ENCODE measurements around the gene APOL1.
"Not testable (repeated sequence)": the region's sequence is repeated elsewhere in the genome, so short reads cannot be mapped to it uniquely, and the experiment has no call there.

APOL1 gene

GRCh38 chr22:36243986-36244385, 8.9 kb upstream of the APOL1 start:
- Histone ChIP-seq H3K4me1 (ENCODE audit: insufficient read depth, low read length) (peaks cover 5% of the 10 kb centered on the region), H3K27me3 (ENCODE audit: insufficient read depth, low read length) (no peaks in the 10 kb centered on the region), H2AFZ (ENCODE audit: low read depth, low read length) (no peak overlapping the region), H3K9me3 (ENCODE audit: low read length) (peaks cover 2% of the 10 kb centered on the region), H3K4me3 (ENCODE audit: low read length) (no peak overlapping the region), H3K36me3 (ENCODE audit: insufficient read depth, low read length) (no peaks in the 10 kb centered on the region)

GRCh38 chr22:36244522-36245391, 8.2 kb upstream of the APOL1 start:
- peaks cover 2% of the 10 kb centered on the region for H3K9me3 ChIP-seq (ENCODE audit: low read length)
- no peaks in the 10 kb centered on the region for H3K27me3 ChIP-seq (ENCODE audit: insufficient read depth, low read length)
- no peak overlapping the region for H2AFZ ChIP-seq (ENCODE audit: low read depth, low read length)
- H3K36me3 ChIP-seq (ENCODE audit: insufficient read depth, low read length) = no peaks in the 10 kb centered on the region
- H3K4me1 ChIP-seq (ENCODE audit: insufficient read depth, low read length) = peaks cover 2% of the 10 kb centered on the region
- H3K4me3 ChIP-seq (ENCODE audit: low read length) = no peak overlapping the region

- no peaks in the 10 kb centered on the region for H3K36me3 ChIP-seq (ENCODE audit: insufficient read depth, low read length)
- peaks cover 2% of the 10 kb centered on the region for H3K9me3 ChIP-seq (ENCODE audit: low read length)
- H3K27me3 ChIP-seq (ENCODE audit: insufficient read depth, low read length) = no peaks in the 10 kb centered on the region
- H2AFZ ChIP-seq (ENCODE audit: low read depth, low read length) = no peak overlapping the region
- H3K4me1 ChIP-seq (ENCODE audit: insufficient read depth, low read length) = peaks cover 2% of the 10 kb centered on the region
- no peak overlapping the region for H3K4me3 ChIP-seq (ENCODE audit: low read length)
Measured at GRCh38 chr22:36245805-36246356, 7.1 kb upstream of the APOL1 start.

GRCh38 chr22:36246718-36247117, 6.2 kb upstream of the APOL1 start:
- Histone ChIP-seq H3K4me1 (ENCODE audit: insufficient read depth, low read length) (peaks cover 2% of the 10 kb centered on the region), H2AFZ (ENCODE audit: low read depth, low read length) (no peak overlapping the region), H3K27me3 (ENCODE audit: insufficient read depth, low read length) (no peaks in the 10 kb centered on the region), H3K9me3 (ENCODE audit: low read length) (peaks cover 2% of the 10 kb centered on the region), H3K36me3 (ENCODE audit: insufficient read depth, low read length) (no peaks in the 10 kb centered on the region), H3K4me3 (ENCODE audit: low read length) (no peak overlapping the region)

- Histone ChIP-seq H3K27me3 (ENCODE audit: insufficient read depth, low read length) (no peaks in the 10 kb centered on the region), H3K4me1 (ENCODE audit: insufficient read depth, low read length) (peaks cover 2% of the 10 kb centered on the region)
Measured at GRCh38 chr22:36247955-36248354, 5.0 kb upstream of the APOL1 start.

GRCh38 chr22:36249160-36249559, 3.8 kb upstream of the APOL1 start:
- no peak overlapping the region for H2AFZ ChIP-seq (ENCODE audit: low read depth, low read length)
- peaks cover 2% of the 10 kb centered on the region for H3K9me3 ChIP-seq (ENCODE audit: low read length)
- H3K4me1 ChIP-seq (ENCODE audit: insufficient read depth, low read length) = peaks cover 2% of the 10 kb centered on the region

More at GRCh38 chr22:36247955-36248354, 5.0 kb upstream of the APOL1 start:
- Histone ChIP-seq H2AFZ (ENCODE audit: low read depth, low read length) (no peak overlapping the region), H3K4me3 (ENCODE audit: low read length) (no peak overlapping the region), H3K36me3 (ENCODE audit: insufficient read depth, low read length) (no peaks in the 10 kb centered on the region), H3K9me3 (ENCODE audit: low read length) (peaks cover 2% of the 10 kb centered on the region)

GRCh38 chr22:36250292-36250960, 2.5 kb upstream of the APOL1 start:
- H3K27me3 ChIP-seq (ENCODE audit: insufficient read depth, low read length); H3K4me3 ChIP-seq (ENCODE audit: low read length): not testable (repeated sequence)

More at GRCh38 chr22:36249160-36249559, 3.8 kb upstream of the APOL1 start:
- H3K4me3 ChIP-seq (ENCODE audit: low read length) = no peak overlapping the region
- H3K27me3 ChIP-seq (ENCODE audit: insufficient read depth, low read length) = no peaks in the 10 kb centered on the region
- no peaks in the 10 kb centered on the region for H3K36me3 ChIP-seq (ENCODE audit: insufficient read depth, low read length)

GRCh38 chr22:36251979-36252608, 839 bp upstream of the APOL1 start:
- H2AFZ ChIP-seq (ENCODE audit: low read depth, low read length); H3K9me3 ChIP-seq (ENCODE audit: low read length); H3K36me3 ChIP-seq (ENCODE audit: insufficient read depth, low read length); H3K4me1 ChIP-seq (ENCODE audit: insufficient read depth, low read length); H3K27me3 ChIP-seq (ENCODE audit: insufficient read depth, low read length); H3K4me3 ChIP-seq (ENCODE audit: low read length): not testable (repeated sequence)

More at GRCh38 chr22:36250292-36250960, 2.5 kb upstream of the APOL1 start:
- H3K9me3 ChIP-seq (ENCODE audit: low read length); H2AFZ ChIP-seq (ENCODE audit: low read depth, low read length); H3K4me1 ChIP-seq (ENCODE audit: insufficient read depth, low read length); H3K36me3 ChIP-seq (ENCODE audit: insufficient read depth, low read length): not testable (repeated sequence)

GRCh38 chr22:36253523-36254490, 874 bp downstream of the APOL1 start:
- H3K4me1 ChIP-seq (ENCODE audit: insufficient read depth, low read length) = peaks cover 9% of the 10 kb centered on the region
- no peak overlapping the region for H2AFZ ChIP-seq (ENCODE audit: low read depth, low read length)
- H3K9me3 ChIP-seq (ENCODE audit: low read length) = no peaks in the 10 kb centered on the region
- no peak overlapping the region for H3K4me3 ChIP-seq (ENCODE audit: low read length)
- H3K36me3 ChIP-seq (ENCODE audit: insufficient read depth, low read length) = no peaks in the 10 kb centered on the region
- no peaks in the 10 kb centered on the region for H3K27me3 ChIP-seq (ENCODE audit: insufficient read depth, low read length)

GRCh38 chr22:36255572-36255971, 2.6 kb downstream of the APOL1 start:
- H3K27me3 ChIP-seq (ENCODE audit: insufficient read depth, low read length); H3K36me3 ChIP-seq (ENCODE audit: insufficient read depth, low read length); H3K9me3 ChIP-seq (ENCODE audit: low read length); H2AFZ ChIP-seq (ENCODE audit: low read depth, low read length); H3K4me3 ChIP-seq (ENCODE audit: low read length): not testable (repeated sequence)
- H3K4me1 ChIP-seq (ENCODE audit: insufficient read depth, low read length) = peaks cover 19% of the 10 kb centered on the region

GRCh38 chr22:36256478-36256877, 3.5 kb downstream of the APOL1 start:
- Histone ChIP-seq H3K4me3 (ENCODE audit: low read length) (no peak overlapping the region), H3K36me3 (ENCODE audit: insufficient read depth, low read length) (no peaks in the 10 kb centered on the region), H3K27me3 (ENCODE audit: insufficient read depth, low read length) (no peaks in the 10 kb centered on the region), H3K4me1 (ENCODE audit: insufficient read depth, low read length) (peaks cover 19% of the 10 kb centered on the region), H3K9me3 (ENCODE audit: low read length) (no peaks in the 10 kb centered on the region), H2AFZ (ENCODE audit: low read depth, low read length) (no peak overlapping the region)

- H3K36me3 ChIP-seq (ENCODE audit: insufficient read depth, low read length) = no peaks in the 10 kb centered on the region
- no peaks in the 10 kb centered on the region for H3K27me3 ChIP-seq (ENCODE audit: insufficient read depth, low read length)
- no peak overlapping the region for H2AFZ ChIP-seq (ENCODE audit: low read depth, low read length)
- H3K4me3 ChIP-seq (ENCODE audit: low read length) = no peak overlapping the region
- H3K9me3 ChIP-seq (ENCODE audit: low read length) = no peaks in the 10 kb centered on the region
- H3K4me1 ChIP-seq (ENCODE audit: insufficient read depth, low read length) = peaks cover 19% of the 10 kb centered on the region
Measured at GRCh38 chr22:36257308-36257707, 4.4 kb downstream of the APOL1 start.

Data from neuron (in vitro differentiated cells).